Measurements from ENCODE around the gene ARHGEF33.

DNA sequence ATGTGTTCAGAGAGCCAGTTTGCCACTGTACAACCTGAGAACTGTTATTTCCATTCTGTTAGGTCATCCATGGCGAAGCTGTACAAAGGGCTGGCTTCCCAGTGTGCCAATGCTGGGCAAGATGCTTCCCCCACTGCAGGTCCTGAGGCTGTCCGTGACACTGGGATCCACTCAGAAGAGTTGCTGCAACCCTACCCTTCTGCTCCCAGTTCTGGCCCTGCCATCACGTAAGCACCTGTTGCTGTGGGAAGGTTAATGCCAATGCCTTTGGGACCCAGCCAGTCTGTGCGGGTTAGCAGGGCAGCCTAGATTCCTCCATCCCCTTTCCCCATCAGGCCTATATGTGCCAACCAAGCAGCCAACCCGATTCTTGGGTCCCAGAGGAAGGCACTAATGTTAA lies 68.3 kb downstream of the ARHGEF33 start:
- TF ChIP-seq, protein P1, sequence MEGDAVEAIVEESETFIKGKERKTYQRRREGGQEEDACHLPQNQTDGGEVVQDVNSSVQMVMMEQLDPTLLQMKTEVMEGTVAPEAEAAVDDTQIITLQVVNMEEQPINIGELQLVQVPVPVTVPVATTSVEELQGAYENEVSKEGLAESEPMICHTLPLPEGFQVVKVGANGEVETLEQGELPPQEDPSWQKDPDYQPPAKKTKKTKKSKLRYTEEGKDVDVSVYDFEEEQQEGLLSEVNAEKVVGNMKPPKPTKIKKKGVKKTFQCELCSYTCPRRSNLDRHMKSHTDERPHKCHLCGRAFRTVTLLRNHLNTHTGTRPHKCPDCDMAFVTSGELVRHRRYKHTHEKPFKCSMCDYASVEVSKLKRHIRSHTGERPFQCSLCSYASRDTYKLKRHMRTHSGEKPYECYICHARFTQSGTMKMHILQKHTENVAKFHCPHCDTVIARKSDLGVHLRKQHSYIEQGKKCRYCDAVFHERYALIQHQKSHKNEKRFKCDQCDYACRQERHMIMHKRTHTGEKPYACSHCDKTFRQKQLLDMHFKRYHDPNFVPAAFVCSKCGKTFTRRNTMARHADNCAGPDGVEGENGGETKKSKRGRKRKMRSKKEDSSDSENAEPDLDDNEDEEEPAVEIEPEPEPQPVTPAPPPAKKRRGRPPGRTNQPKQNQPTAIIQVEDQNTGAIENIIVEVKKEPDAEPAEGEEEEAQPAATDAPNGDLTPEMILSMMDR (IDR thresholded peaks at IDR 0.05; ENCODE audit: insufficient read depth, low read depth, low read length): no peak
- TF ChIP-seq EZH2 (IDR thresholded peaks at IDR 0.05; ENCODE audit: insufficient read depth, low read length): no peak

Data from astrocyte (in vitro differentiated cells and primary cell).